HG03135 (cell line): Measurements from ENCODE around the gene PRR5.

ENCODE experiments used
- ATAC-seq: cut with Tn5 transposase; IDR thresholded peaks from one replicate; pipeline ENCODE4 v1.9.1; 2021; ENCODE audit warnings: mild to moderate bottlenecking, moderate library complexity; ENCODE audit not compliant: unreplicated experiment

The PRR5 gene

DNA sequence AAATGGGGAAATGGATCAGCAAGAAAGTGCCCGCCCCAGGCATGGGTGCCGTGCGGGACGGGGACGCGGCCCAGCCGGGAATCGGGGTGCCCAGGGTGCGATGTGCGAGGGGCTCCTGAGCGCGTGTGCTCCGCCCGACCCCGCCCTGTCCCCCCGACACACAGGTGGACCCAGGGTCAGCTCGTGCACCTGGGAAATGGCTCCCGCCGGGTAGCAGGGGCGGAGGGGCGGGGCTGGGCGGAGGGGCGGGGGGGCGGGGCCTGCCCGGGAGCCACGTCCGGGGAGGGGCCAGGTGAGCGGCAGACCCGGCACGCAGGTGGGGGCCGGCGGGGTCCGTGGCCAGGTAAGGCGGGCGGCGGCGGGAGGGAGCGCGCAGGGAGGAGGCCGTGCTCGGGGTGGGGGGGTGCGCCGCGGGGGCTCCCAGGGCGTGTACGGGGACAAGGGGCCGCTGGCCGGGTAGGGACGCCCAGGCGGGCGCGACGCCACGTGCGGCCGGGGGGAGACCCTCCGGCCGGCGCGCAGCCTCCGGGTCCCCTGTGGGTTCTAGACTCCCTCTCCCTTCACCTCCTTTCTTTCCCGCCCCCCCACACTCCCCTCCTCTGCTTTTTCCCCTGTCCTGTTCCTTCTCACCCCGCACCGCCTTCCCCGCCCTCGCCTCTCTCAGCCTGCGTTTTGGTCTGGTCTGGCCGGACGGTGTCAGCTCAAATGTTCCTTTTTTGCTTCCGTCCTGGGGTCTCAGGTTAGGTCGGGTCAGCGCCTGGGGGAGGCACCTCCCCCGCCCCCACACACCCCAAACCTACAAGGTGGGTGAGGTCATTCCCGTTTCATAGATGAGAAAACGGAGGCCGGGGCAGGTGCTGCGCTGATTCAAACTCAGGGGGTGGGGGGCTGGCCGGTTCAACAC, 50.5 kb downstream of the PRR5 start, which contains the start of gene ARHGAP8:
ARHGAP8 (plus strand) TSS at position 291 of the 904 bp plus-strand sequence. CDS start 33,953 bp downstream, outside the sequence.
- no peak for ATAC-seq

DNA sequence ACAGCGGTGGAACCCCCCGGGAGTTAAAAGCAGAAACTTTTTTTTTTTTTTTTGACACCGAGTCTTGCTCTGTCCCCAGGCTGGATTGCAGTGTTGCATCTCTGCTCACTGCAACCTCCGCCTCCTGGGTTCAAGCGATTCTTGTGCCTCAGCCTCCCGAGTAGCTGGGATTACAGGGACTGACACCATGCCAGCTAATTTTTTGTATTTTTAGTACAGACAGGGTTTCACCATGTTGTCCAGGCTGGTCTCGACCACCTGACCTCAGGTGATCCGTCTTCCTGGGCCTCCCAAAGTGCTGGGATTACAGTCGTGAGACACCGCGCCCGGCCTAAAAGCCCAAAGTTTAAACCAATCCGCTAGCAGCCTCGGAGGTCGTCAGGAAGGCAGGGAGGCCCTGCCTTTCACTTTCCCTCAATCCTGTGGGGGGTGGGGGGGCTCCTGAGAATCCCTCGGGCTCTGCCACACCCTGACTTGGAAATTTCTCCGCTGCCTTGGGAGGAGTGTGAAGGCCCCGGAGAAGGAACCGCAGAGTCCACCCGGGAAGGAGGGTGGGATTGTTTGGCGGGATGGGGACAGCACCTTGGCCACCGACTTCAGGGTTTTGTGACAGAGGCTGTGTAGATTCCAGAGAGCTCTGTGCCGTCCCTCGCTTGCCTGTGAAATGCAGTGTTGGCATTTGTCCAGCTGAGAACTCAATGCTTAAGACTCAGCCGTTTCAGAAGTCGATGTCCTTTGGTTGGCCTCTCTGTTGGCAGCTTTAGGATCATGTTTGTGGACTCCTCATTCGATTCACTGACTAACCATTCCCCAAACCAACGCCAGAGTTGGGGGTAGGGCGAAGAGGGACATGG, 51.4 kb downstream of the PRR5 start:
- ATAC-seq: no peak

DNA sequence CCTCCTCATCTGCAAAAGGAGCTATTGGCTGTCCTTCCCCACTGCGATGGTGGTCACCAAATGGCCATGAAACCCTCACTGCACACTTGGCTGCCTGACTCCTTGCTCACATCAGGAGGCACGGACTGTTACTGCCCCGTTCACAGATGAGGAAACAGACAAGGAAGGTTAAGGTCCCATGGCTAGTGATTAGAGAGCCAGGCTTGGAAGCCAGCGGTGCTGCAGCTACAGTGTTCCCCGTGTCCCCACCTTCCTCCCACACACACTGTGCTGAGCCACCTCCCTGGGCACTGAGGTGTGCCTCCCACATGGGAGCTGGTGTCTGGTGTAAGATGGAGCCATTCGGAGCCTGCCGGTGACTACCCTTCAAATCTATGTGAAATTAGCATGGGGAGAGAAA, 53.0 kb downstream of the PRR5 start:
- ATAC-seq: no peak

DNA sequence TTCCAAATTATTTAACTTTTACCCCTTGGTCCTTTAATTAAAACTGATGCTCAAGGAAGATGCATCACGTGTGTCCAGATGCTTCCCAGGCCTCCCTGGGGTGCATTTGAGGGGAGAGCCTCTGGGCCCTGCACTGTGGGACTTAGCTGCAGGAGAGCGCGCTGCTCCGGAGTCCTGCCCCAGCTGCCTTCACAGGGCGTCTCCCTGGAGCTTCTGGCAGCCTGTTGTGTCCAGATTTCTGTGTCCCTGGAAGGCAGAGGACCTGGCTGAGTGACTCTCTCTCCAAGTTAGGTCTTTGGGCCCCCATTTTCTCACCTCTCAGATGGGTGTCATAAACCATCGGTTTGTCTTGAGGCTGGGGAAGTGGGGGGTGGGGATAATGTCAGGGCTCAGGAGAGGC, 53.4 kb downstream of the PRR5 start:
- no peak for ATAC-seq

DNA sequence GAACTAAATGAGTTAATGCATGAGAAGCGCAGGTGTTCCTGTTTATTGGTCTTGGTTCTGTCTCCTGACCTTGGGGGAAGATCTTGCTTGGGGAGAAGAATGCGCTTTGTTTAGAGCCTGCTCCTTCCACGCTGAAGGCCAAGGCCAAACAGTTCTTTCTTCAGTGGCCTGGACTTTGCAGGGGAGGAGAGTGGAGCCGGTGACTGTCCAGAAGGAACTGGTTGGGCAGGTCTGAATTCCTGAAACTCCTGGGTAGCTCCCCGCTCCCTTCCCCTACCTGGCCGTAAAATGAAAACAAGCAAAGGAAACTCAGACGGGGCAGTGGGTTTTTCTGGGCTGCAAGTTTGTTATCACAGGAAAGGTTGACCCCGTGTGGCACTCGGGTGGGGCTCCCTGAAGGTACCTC, 54.0 kb downstream of the PRR5 start:
- no peak for ATAC-seq

DNA sequence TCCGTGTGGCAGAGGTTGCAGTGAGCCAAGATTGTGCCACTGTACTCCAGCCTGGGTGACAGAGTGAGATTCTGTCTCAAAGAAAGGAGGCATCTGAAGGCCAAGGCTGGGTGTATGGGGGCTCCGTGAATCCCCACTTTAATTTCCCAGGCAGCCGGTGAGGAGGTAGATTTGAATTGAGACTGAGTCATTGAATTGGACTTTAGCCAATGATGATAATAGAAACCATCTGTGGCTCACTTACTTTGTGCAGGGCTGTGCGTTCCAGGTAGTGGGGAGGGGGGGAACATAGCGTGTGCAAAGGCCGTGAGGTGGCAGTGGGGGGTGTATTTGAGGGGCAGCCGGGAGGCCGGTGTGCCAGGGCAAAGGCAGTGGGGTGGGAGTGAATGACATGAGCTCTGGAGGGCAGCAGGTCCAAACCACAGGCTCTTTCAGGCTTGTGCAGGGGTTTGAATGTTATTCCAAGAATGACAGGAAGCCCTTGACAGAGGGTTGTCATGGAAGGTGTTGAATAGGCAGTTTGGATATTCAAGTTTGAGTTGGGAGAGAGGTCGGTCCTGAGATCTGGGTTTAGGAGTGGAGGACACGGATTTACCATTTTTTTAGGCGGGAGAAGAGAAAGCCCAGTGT, 56.5 kb downstream of the PRR5 start:
- ATAC-seq: no peak

DNA sequence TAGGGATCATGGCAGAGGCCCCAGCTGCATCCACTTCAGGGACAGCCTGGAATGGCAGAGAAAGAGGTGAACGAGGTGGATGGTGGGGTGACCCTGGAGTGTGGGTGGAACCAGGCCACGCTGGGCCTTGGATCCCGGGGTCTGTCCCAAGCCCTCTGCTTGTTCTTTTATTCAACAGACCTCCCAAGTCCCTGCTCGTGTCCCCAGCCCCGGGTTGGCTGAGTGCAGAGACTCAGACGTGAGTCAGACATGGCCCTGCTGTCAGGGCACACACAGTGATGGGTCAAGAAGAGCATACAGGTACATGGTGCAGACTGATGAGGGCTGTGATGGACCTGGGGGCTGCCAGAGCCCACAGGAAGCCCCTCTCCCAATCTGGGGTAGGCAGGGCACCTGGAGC, 57.0 kb downstream of the PRR5 start:
- ATAC-seq: no peak

DNA sequence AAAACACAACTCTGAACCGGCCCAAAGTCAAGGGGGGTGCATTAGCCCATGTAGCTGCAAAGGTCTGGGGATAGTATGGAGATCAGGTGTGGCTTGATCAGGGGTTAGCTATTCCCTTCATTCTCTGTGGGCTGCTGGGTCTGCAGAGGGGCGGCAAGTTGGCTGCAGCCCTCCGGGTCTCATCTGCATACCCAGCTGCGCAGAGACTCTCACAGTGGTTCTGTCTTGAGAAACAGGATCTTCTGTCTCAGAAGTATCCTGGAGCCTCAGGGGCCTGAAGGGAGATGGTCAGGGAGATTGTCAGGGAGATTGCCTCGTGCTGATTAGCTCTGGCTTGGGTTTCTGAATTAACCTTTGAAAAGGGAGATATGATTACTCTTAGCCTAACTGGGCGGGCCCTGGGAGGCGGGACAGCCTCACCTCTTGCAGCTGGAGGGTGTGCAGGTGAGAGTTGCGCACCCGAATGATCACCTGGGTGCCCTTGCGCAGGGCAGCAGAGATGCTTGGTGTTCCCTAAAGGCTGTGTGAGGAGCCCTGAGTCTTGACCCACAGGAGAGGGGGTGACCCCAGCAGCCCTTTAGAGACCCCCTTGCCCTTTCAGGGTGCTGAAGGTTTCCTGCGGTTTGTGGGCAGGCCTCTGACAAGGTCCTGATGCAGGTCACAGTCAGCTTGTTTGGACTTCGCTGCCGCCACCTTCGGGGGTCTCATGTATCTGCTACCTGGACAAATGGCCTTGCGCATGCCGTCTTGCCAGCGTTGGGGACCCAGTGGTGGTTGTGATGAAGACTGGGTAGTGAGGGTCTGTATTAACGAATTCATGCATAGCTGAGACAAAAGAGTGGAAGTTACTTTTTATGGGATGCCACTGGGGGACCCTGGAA, 57.7 kb downstream of the PRR5 start:
- no peak for ATAC-seq

DNA sequence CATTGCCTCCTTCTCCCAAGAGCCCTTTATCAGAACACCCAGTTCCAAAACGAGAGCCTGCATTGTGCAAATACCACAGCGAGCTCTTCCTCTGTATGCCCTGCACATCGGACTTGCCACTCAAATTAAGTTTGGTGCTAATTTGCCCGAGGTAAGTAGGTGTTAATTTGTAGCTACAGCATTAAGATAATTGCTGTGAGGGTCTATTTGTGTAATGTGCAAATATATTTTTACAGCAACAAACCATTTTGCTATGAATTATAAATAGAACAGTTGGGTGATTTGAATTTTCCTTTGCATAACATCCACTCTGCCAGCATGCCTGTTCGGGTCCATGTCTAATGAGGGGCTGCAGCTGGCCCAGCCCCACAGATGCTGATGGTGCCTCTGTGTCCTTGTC, 58.5 kb downstream of the PRR5 start:
- ATAC-seq: no peak

DNA sequence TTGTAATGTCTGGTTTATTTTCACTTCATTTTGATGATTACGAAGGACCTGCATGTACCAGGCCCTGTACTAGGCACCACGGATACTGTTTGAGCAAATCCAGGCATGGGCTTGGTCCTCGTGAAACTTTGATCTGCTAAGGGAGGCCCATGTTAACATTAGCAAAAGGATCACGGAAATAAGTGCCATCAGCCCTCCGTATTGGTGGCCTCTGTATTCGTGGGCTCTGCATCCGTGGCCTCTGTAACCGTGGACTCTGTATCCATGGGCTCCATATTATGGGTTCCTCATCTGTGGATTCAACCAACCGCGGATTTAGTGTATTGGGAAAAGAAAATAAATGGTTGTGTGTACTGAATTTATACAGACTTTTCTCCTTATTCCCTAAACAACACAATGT, 59.0 kb downstream of the PRR5 start:
- ATAC-seq: no peak

DNA sequence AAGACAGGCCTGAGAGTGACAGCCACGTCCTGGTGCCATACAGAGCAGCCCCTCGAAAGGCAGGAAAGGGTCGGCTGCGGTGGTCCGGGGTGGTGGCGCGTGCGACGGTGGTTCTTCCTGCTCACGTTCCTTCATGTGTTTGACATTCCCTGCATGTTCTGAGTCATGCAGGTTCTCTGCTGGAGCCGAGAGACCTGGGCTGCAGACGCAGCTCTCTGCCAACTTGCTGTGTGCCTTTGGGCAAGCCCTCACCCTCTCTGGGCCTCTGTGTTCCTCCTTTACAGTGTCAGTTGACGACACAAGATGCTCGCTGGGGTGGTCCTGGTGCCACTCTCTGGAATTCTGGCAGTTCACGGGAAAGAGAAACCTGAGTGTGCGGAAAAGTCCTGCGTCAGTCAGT, 62.4 kb downstream of the PRR5 start:
- ATAC-seq: no peak

DNA sequence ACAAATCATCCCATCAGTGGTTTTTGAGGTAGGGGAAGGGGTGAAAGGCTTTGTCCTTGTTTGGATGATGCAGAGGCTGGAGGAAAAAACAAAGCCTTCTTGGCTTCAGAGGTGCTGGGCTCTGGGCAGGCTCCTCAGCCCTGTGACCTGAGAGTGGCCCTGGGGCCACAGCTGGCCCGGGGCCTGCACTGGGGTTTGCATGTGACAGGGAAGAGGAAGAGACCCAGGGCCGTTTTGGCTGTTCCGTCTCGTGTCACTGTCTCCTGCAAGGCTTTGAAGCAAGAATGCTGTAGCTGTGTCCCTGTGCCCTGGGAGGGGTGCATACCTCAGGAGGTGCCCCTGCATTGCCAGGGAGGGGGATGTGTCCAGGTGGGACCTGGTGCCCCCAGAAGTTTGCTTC, 63.0 kb downstream of the PRR5 start:
- no peak for ATAC-seq

DNA sequence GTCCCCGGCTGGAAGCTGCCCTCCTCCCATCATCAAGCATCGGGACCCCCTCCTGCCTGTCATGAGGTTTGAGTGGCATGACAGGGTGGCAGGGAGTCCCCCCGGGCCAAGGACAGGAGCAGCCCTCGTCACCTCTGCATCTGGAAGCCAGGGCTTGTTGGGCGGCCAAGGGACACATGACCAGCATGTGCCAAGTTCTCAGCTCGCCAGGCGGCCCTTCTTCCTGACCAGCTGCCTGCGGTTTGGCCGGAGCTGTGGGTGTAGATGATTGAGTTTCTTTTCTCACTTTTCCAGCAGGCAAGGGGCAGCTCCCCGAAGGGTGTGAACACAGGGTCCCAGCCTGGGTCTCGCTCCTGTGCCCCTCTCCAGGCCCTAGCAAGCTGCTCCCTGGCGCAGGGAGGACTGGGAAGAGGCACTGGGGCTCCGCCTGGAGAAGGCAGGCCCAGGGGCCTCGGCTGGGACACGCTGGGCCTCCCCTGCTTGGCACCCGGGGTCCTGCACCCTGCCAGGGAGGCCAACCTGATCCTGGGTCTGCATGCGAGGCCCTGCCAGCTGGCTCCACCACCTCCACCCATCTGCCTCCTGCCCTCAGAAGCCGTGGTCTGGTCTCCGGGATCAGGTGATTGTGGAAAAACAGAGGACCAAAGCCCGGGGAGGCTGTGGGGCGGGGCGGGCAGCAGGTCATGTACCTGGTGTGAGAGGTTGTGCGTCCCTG, 63.7 kb downstream of the PRR5 start:
- no peak for ATAC-seq

DNA sequence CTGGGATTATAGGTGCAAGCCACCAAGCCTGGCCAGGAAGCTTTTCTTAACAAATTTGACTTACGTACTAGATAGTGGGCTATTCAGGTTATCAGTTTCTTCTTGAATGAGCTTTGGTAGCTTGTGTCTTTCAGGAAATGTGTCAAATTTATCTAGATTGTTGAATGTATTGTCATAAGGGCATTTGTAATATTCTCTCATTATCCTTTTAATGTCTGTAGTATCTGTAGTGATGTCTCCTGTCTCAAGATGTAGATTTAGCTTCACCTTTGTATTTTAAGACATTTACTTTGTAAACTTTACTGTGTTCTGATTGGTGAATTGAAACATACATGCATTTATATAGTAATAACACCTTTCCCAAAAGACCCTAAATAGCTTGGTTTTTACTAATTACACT, 71.1 kb downstream of the PRR5 start:
- ATAC-seq: no peak

DNA sequence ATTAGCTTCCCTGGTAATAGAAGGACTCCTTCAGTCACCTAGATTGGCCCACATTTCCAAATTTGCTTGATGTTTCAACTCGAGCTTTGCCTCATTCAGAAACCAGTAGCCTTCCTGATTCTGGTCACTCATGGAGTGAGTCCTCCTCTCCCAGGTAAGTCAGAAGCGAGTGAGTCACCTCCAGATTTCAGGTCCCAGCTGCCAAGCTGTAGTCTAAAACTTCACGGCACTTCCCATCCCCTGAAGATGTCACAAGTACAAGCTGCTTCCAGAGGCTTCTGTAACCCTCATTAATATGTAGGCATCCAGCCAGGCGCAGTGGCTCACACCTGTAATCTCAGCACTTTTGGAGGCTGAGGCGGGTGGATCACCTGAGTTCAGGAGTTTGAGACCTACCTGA, 73.9 kb downstream of the PRR5 start:
- ATAC-seq: no peak

DNA sequence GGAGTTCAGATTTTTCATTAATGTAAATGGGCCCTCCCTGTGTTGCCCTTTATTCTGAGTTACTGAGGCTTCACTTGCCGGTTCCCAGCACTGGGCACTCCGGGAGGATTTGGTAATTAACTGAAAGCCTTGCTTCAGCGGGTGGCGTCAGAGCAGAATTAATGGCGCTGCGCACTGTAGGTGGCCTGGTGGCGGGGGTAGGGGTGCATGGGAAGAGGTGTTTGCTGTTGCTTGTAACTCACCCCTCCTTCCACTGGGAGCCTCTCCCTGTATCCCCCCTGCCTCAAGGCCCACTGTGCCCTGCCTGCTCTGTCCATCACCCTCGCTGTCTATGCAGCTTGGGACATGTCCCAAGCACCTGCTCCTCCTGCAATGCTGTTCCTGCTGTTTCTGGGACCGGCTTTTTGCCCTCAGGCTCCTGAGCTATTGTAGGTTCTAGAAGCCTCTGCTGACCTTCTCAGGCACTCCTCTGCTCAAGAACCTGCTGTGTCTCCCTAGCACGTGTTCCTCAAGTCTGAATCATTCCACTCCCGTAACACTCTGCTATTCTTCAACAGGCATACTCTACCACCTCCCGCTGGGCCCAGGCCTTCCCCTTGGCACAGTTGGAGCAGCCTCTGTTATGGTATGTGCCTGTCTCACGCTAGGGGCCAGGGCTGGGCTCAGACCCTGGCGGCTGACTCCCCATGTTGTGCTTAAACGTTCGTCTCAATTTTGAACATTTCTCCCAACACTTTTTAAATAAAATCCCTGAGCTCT, 74.8 kb downstream of the PRR5 start:
- ATAC-seq: no peak

DNA sequence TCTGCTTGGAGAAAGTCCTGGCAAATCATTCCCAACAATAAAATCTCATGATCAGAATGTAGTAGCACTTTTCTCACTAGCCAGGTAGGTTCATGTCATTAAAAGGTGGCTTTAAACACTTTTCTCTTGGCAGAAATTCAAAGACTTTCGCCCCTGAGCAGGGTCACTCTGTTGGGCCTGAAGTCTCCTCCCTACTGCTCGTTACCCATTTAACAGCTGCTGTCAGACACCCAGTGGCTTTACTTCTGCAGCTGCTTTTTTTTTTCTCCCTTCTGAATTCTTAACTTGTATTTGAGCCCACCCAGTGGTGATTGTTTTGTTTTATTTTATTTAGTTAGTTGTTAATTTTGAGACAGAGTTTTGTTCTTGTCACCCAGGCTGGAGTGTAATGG, 75.4 kb downstream of the PRR5 start:
- no peak for ATAC-seq

DNA sequence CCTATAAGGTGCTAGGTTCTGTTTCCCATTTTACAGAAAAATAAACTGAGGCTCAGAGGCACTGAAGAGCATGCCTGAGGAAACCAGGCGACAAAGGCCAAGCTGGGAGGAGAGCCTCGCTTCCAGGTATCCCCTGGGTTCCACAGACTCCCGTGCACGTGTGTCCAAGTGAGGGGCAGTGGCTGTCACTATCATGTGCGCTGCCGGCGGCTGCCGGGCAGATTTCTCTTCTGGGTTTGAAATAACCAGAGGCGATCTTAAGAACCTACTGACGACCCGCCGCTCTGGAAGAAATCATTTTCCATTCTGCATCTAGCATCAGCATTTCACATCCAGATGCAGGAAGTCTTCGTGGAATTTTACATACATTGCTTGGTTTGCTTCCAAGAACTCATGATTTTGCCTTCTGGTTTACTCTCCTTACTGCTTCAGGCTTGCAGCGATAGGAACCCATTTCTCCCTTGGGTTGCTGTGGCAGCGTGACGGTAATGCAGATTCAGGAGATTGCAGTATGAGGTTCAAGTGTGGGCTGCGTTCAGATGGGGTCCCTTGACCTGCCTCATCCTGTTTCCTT, 79.0 kb downstream of the PRR5 start:
- no peak for ATAC-seq
